IPS DF 6.9 (cell line): ENCODE data around the gene ENTREP3.
"Not testable (repeated sequence)": the region's sequence is repeated elsewhere in the genome, so short reads cannot be mapped to it uniquely, and the experiment has no call there.

Experiments used
- DNase-seq: peaks from one replicate; pipeline ENCODE4 v3.0.0-alpha.2; 2013; ENCODE audit warnings: low read depth, low spot score
- H3K27ac ChIP-seq: one replicate; pipeline ENCODE4 v1.5.1; 2013; ENCODE audit warnings: low read length, control low read depth
- H3K27me3 ChIP-seq: 2 replicates; pipeline ENCODE4 v1.6.1; 2013; ENCODE audit warnings: mild to moderate bottlenecking, low read length; ENCODE audit not compliant: control insufficient read depth, insufficient read depth
- H3K36me3 ChIP-seq: 2 replicates; pipeline ENCODE4 v1.6.1; 2013; ENCODE audit warnings: low read length; ENCODE audit not compliant: control insufficient read depth, insufficient read depth
- H3K4me1 ChIP-seq: 2 replicates; pipeline ENCODE4 v1.6.1; 2013; ENCODE audit warnings: low read length; ENCODE audit not compliant: control insufficient read depth, insufficient read depth
- H3K4me3 ChIP-seq: 2 replicates; pipeline ENCODE4 v1.5.1; 2013; ENCODE audit warnings: mild to moderate bottlenecking, low read length
- H3K9me3 ChIP-seq: 2 replicates; pipeline ENCODE4 v1.6.1; 2013; ENCODE audit warnings: low read length, inconsistent platforms; ENCODE audit not compliant: control insufficient read depth, insufficient read depth
- WGBS: extraction: QIAGEN DNeasy Blood & Tissue Kit; methylation state at CpG from one replicate; pipeline ENCODE4 v1.1.7; 2013; ENCODE audit warnings: mixed read lengths, missing lambda C conversion rate; ENCODE audit not compliant: insufficient read length, insufficient coverage; 5-methylcytosine and 5-hydroxymethylcytosine counted together

The ENTREP3 gene

DNA sequence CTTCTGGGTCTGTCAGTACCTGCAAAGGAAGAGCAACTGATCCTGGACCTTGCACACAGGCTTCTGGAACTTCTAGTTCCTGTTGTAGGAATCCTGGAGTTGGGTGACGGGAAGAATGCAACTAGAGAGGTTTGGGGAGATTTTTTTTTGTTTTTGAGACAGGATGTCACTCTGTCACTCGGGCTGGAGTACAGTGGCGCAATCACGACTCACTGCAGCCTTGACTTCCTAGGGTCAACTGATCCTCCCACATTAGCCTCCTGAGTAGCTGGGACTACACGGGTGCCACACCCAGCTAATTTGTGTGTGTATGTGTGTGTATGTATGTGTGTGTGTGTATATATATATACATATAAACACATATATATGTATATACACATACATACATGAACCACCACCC is 18.8 kb downstream of the ENTREP3 start:
- H3K4me3 ChIP-seq = no peak overlapping the region

DNA sequence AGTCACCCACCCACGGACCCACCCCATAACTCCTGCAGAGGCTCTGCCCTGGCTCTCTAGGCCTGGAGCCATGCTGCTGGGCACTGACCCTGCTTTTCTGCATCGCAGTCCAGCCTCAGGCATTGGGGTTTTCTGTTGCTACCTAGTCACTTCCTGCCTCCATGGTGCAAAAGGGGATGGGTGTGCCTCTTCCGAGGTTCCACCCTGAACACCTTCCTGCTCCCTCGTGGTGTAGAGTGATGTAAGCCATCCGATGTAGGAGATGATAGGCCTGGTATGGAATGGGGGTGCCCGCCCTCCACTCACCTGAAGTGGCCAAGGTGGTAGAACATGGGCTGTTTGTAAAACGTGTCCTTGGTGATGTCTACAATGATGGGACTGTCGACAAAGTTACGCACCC is 19.9 kb downstream of the ENTREP3 start:
- DNase-seq, H3K4me1 ChIP-seq, H3K4me3 ChIP-seq, H3K27ac ChIP-seq, H3K27me3 ChIP-seq, H3K9me3 ChIP-seq, H3K36me3 ChIP-seq: not testable (repeated sequence)
- WGBS = no CpG with 5 or more reads among the region's 9 CpGs

More for the DNA sequence above, 18.8 kb downstream of the ENTREP3 start:
- no peaks in the 10 kb centered on the region for H3K36me3 ChIP-seq
- DNase-seq = no peak
- peaks cover 2% of the 10 kb centered on the region; the same call in 1 of the 2 replicates for H3K4me1 ChIP-seq
- H3K27me3 ChIP-seq = no peaks in the 10 kb centered on the region
- no peak overlapping the region for H3K27ac ChIP-seq
- H3K9me3 ChIP-seq = no peaks in the 10 kb centered on the region
- WGBS = no CpG with 5 or more reads among the region's 5 CpGs

- not testable (repeated sequence) for H3K4me1 ChIP-seq, H3K9me3 ChIP-seq, DNase-seq, H3K27ac ChIP-seq, H3K27me3 ChIP-seq, H3K4me3 ChIP-seq, H3K36me3 ChIP-seq
- no CpG with 5 or more reads among the region's 5 CpGs for WGBS
Measured at GRCh38 chr1:155233502-155233901, 21.8 kb downstream of the ENTREP3 start.

- H3K36me3 ChIP-seq, H3K27me3 ChIP-seq, H3K4me3 ChIP-seq, H3K4me1 ChIP-seq, H3K27ac ChIP-seq, H3K9me3 ChIP-seq, DNase-seq: not testable (repeated sequence)
- WGBS = no CpG with 5 or more reads among the region's 13 CpGs
Measured at GRCh38 chr1:155232001-155232978, 23.0 kb downstream of the ENTREP3 start.

DNA sequence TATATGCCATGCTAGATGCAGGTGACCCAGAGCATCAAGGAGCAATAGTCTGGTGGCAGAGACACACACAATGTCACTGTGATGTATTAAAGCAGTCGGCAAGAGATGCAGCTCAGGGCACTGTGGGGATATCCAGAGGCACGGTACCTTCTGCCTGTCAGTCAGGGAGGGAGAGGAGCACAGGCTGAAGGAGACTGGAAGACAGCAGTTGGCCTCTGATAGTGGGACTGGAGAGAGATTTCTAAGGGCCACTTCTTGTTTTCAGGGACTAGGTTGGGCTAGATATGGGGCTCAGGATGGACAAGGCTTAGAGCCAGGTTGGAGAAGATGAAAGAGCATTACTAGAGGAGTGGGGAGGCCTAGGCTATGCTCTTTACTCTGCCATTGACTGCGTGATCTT is 24.0 kb downstream of the ENTREP3 start:
- H3K4me3 ChIP-seq, H3K27ac ChIP-seq, H3K4me1 ChIP-seq, DNase-seq, H3K9me3 ChIP-seq, H3K36me3 ChIP-seq, H3K27me3 ChIP-seq: not testable (repeated sequence)
- no CpG with 5 or more reads among the region's 3 CpGs for WGBS

DNA sequence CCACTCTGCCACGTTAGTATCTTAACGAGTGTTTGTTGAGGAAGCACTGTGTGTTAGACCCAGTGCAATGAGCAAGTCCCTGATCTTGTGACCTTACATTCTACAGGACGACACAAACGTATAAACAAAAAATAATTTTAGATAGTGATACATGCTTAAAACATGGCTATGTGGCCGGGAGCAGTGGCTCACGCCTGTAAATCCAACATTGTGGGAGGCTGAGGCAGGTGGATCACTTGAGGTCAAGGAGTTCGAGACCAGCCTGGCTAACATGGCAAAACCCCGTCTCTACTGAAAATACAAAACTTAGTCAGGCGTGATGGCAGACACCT is 27.2 kb downstream of the ENTREP3 start:
- Histone ChIP-seq H3K4me3 (peak overlapping the region; percentile 20; the same call in 1 of the 2 replicates), H3K36me3 (no peaks in the 10 kb centered on the region), H3K9me3 (no peaks in the 10 kb centered on the region), H3K4me1 (peaks cover 3% of the 10 kb centered on the region), H3K27ac (no peak overlapping the region), H3K27me3 (no peaks in the 10 kb centered on the region)
- no CpG with 5 or more reads among the region's 9 CpGs for WGBS
- DNase-seq = no peak

DNA sequence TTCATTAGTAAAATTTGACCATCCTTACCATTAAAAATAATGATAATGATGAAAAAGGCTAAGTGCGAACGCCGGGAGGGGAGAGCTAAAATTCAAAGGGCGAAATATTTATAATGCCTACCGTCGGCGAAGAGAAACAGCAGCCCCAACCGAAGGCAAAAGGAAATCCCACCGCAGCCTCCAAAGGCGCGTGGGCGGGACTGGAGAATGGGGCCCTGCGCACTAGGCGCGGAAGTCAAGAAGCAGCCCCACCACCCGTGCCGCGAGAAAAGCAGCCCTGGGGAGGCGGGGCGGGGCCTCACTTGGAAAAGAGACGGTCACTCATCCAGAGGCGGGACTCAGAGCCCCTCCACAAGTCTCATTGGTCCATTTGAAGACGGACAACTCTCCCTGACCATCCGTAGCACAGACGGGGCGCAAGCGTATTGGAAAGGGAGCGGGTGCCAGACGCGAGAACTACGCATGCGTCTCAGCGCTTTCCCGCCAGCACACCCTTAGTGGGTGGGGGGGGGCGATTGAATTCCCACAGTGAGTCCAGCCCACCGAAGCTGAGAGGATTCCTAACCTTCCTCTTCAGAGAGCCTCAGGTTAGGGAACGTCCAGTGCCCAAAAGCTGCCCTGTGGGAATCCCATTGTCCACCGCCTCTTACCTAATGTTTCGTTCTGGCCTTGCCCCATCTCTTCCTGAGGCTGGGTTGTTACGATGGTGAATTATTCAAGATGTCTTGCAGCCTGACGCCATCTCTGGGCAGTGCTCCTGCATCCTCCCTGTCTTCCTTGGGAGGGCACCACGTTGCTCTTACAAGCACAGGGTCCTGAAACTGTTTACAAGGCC is 27.8 kb downstream of the ENTREP3 start:
- Histone ChIP-seq H3K36me3 (no peaks in the 10 kb centered on the region), H3K4me1 (peaks cover 3% of the 10 kb centered on the region)
- no CpG with 5 or more reads among the region's 42 CpGs for WGBS

GRCh38 chr1:155226910-155227260 is 28.4 kb downstream of the ENTREP3 start:
- no peaks in the 10 kb centered on the region for H3K36me3 ChIP-seq
- no peaks in the 10 kb centered on the region for H3K27me3 ChIP-seq
- no peaks in the 10 kb centered on the region for H3K9me3 ChIP-seq
- no CpG with 5 or more reads among the region's 19 CpGs for WGBS
- no peak for DNase-seq
- peaks cover 3% of the 10 kb centered on the region for H3K4me1 ChIP-seq
- peak overlapping the region; percentile 93 for H3K4me3 ChIP-seq
- H3K27ac ChIP-seq = no peak overlapping the region

More for the DNA sequence above, 27.8 kb downstream of the ENTREP3 start:
- Histone ChIP-seq H3K27me3 (no peaks in the 10 kb centered on the region), H3K9me3 (no peaks in the 10 kb centered on the region), H3K27ac (no peak overlapping the region), H3K4me3 (peak overlapping the region; percentile 93)
- peak; percentile 98 for DNase-seq

DNA sequence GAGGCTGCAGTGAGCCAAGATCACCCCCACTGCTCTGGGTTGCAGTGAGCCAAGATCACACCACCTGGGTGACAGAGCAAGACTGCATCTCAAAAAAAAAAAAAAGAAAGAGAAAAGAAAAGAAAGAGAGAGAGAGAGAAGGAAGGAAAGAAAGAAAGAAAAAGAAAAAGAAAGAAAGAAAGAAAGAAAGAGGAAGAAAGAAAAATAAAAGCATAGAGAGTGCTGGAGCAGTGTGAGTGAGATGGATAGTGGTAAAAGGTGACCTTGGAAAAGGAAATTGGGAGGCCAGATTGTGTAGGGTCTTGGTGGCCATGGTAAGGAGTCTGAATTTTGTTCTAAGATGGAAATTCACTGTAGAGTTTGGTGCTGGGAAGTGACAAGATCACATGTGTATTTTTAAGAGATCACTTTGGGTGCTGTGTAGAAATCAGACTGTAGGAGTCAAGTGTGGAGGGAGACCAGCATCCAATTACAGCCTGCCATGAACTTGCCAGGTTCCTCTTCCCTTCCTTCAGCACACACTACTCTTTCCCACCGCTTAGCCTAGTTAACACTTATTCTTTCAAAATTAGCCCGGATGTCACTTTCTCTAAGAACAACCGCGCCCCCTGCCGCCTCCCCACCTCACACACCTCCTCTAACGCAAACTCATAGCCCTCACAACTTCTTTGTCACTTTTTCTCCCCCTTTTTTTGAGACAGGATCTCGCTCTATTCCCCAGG is 28.9 kb downstream of the ENTREP3 start:
- H3K27ac ChIP-seq = no peak overlapping the region
- H3K4me3 ChIP-seq = peak overlapping the region; percentile 93; the same call in 1 of the 2 replicates
- WGBS = no CpG with 5 or more reads among the region's 7 CpGs
- peaks cover 3% of the 10 kb centered on the region for H3K4me1 ChIP-seq
- no peaks in the 10 kb centered on the region for H3K27me3 ChIP-seq
- no peaks in the 10 kb centered on the region for H3K36me3 ChIP-seq
- no peak for DNase-seq
- H3K9me3 ChIP-seq = no peaks in the 10 kb centered on the region

GRCh38 chr1:155225404-155225759 is 29.9 kb downstream of the ENTREP3 start:
- H3K27me3 ChIP-seq, H3K4me3 ChIP-seq, H3K4me1 ChIP-seq, H3K36me3 ChIP-seq, DNase-seq, H3K9me3 ChIP-seq, H3K27ac ChIP-seq: not testable (repeated sequence)
- no CpG with 5 or more reads among the region's 8 CpGs for WGBS
